Stomach (tissue), 4 donors: Measurements from ENCODE around the gene ADAM8.

Experiments used
- POLR2A ChIP-seq, 4 donors: fragments of 450-650 bp; IDR thresholded peaks; one replicate each; pipeline ENCODE4 v1.6.1; 2016; ENCODE audit warnings: antibody characterized with exemption in 4 of 4, control low read depth in 2 of 4, mild to moderate bottlenecking in 1 of 4, moderate library complexity in 1 of 4
- TF ChIP-seq, protein P1 (sequence below), 7 experiments: fragments of 450-650 bp in 4 of 7; fragments of 200-600 bp in 3 of 7; sonication (generic) in 3 of 7; IDR thresholded peaks; one replicate each; pipeline ENCODE4 v1.5.1; 2016 to 2019; ENCODE audit warnings: antibody characterized with exemption in 7 of 7, control low read depth in 2 of 7, mild to moderate bottlenecking in 1 of 7

GRCh38 chr10:133277993-133278576 is 1.4 kb upstream of the ADAM8 start:
- no peak for TF ChIP-seq POLR2A (IDR thresholded peaks at IDR 0.05)
- TF ChIP-seq, protein P1, sequence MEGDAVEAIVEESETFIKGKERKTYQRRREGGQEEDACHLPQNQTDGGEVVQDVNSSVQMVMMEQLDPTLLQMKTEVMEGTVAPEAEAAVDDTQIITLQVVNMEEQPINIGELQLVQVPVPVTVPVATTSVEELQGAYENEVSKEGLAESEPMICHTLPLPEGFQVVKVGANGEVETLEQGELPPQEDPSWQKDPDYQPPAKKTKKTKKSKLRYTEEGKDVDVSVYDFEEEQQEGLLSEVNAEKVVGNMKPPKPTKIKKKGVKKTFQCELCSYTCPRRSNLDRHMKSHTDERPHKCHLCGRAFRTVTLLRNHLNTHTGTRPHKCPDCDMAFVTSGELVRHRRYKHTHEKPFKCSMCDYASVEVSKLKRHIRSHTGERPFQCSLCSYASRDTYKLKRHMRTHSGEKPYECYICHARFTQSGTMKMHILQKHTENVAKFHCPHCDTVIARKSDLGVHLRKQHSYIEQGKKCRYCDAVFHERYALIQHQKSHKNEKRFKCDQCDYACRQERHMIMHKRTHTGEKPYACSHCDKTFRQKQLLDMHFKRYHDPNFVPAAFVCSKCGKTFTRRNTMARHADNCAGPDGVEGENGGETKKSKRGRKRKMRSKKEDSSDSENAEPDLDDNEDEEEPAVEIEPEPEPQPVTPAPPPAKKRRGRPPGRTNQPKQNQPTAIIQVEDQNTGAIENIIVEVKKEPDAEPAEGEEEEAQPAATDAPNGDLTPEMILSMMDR (IDR thresholded peaks at IDR 0.05): no peak
